Left ventricle myocardium inferior (tissue), 1 donor: Measurements from ENCODE around the gene PPP1R9B. TPM values are rescaled to one million over a fixed set of nuclear protein-coding genes. Genes with fewer than 3 reads are reported as not detected.

Experiments
- DNase-seq: peaks from one replicate; pipeline ENCODE4 v3.0.0-alpha.2; 2020
- H3K27ac ChIP-seq: fragments of 200-600 bp; replicated peaks from 2 replicates; pipeline ENCODE4 v1.8.0; 2021
- H3K27me3 ChIP-seq: fragments of 200-600 bp; 2 replicates; pipeline ENCODE4 v1.8.0; 2021; ENCODE audit warnings: low read depth
- H3K36me3 ChIP-seq: fragments of 200-600 bp; 2 replicates; pipeline ENCODE4 v1.8.0; 2021
- H3K4me1 ChIP-seq: fragments of 200-600 bp; 2 replicates; pipeline ENCODE4 v1.8.0; 2021
- H3K4me3 ChIP-seq: fragments of 200-600 bp; 2 replicates; pipeline ENCODE4 v1.8.0; 2021; ENCODE audit warnings: mild to moderate bottlenecking, moderate library complexity
- H3K9me3 ChIP-seq: fragments of 200-600 bp; replicated peaks from 2 replicates; pipeline ENCODE4 v1.8.0; 2021
- intact Hi-C: fragments of 100-400 bp; cut with micrococcal nuclease; formaldehyde crosslinking; loops from one replicate; pipeline ENCODE4 v1.11.0; 2022
- total RNA-seq: library from RNA; stranded (reverse); fragmentation: NEBNext Ultra II Directional; extraction: Animal tissue kit (Norgen Biotek cat#: 25700); gene quantifications from one replicate; pipeline ENCODE4 v1.2.1, GENCODE V29; 2021
- TF ChIP-seq, protein P1 (sequence below): fragments of 200-600 bp; IDR thresholded peaks from 2 replicates; pipeline ENCODE4 v1.8.0; 2021; ENCODE audit warnings: antibody characterized with exemption, mild to moderate bottlenecking, borderline replicate concordance
- donor health status: DM: no; HTN: yes; CAD: no; lungs with severe emphysema.

The PPP1R9B gene
- total RNA-seq, 1 donor from 2014 or later, result 33.0 TPM

DNA sequence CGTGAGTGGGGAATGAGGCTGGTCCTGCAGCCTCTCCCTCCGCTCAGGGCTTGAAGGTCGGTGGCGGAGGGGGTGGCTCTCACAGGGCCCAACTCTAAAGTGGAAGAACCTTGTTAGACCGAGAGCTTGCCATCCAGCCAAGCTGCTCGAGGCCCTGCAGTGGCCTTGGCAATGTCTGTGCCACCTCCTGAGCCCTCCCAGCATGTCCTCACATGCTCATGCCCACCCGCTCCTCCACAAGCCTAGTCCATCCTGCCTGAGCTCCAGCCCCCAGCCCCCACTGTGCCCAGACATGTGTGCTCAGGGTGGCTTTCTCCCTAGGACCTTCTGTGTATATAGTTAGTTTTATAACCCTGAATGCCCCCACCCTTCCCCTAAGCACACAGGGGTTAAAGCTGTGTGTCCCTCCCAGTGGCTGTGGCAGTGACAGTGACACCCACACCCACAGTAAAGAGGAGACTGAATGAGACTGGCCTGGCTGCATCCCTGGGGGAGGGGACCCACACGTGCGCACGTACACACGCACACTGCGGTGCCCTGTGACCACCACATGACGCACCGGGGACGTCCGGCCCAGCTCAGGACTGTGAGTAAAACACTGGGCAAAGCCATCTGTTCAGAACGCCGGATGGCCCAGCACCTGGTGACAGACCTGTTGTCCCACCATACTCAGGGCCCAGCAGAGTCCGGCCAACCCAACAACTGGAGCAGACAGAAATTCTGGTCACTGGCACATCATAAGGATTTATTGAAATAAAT lies 39.7 kb downstream of the PPP1R9B start:
- Histone ChIP-seq H3K4me3 (peak overlapping the region; percentile 24), H3K27ac (peak overlapping the region; percentile 94), H3K36me3 (peaks cover 44% of the 10 kb centered on the region), H3K4me1 (peaks cover 80% of the 10 kb centered on the region), H3K9me3 (no peaks in the 10 kb centered on the region), H3K27me3 (no peaks in the 10 kb centered on the region)
- intact Hi-C loops, result no loop called here
- TF ChIP-seq, protein P1, sequence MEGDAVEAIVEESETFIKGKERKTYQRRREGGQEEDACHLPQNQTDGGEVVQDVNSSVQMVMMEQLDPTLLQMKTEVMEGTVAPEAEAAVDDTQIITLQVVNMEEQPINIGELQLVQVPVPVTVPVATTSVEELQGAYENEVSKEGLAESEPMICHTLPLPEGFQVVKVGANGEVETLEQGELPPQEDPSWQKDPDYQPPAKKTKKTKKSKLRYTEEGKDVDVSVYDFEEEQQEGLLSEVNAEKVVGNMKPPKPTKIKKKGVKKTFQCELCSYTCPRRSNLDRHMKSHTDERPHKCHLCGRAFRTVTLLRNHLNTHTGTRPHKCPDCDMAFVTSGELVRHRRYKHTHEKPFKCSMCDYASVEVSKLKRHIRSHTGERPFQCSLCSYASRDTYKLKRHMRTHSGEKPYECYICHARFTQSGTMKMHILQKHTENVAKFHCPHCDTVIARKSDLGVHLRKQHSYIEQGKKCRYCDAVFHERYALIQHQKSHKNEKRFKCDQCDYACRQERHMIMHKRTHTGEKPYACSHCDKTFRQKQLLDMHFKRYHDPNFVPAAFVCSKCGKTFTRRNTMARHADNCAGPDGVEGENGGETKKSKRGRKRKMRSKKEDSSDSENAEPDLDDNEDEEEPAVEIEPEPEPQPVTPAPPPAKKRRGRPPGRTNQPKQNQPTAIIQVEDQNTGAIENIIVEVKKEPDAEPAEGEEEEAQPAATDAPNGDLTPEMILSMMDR, result no peak
- DNase-seq, result peak; percentile 80

DNA sequence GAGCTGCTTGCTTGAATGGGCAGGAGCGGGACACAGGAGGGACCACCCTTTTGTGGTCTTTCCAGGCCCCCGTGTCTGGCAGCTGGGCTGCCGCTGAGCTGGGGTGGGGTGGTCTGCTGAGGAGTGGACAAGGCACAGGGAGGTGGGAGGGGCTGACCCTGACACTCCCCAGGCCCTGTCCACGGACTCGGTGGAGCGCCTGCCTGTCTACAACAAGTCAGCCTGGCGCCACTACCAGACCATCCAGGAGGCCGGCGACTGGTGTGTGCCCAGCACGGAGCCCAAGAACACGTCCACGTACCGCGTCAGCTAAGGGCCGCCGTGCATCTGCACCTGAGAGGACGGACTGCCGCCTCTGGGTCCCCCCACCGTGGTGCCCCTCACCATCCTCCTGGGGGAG lies 40.7 kb downstream of the PPP1R9B start:
- no peak overlapping the region for H3K4me3 ChIP-seq
- TF ChIP-seq, protein P1, result no peak
- no peak for DNase-seq
- H3K9me3 ChIP-seq, result no peaks in the 10 kb centered on the region
- H3K36me3 ChIP-seq, result peaks cover 53% of the 10 kb centered on the region
- peaks cover 70% of the 10 kb centered on the region for H3K4me1 ChIP-seq
- intact Hi-C loops, result no loop called here
- H3K27me3 ChIP-seq, result no peaks in the 10 kb centered on the region
- H3K27ac ChIP-seq, result peak overlapping the region; percentile 94

DNA sequence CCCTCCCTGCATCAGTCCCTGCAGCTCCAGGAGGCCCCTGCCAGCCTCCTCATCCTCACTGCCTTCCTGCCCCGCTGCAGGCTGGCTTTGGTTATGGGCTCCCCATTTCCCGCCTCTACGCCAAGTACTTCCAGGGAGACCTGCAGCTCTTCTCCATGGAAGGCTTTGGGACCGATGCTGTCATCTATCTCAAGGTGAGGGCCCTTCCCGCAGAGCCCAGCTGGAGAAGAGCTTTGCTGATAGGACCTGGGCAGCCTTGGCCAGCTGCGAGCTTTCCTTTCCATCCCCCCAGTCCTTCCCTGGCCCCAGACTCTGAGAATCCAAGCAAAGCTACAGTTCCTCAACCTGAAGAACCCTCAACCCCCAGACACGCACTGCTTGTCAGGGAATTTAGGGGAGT lies 41.3 kb downstream of the PPP1R9B start:
- Histone ChIP-seq H3K36me3 (peaks cover 58% of the 10 kb centered on the region), H3K27ac (peak overlapping the region; percentile 94), H3K27me3 (no peaks in the 10 kb centered on the region), H3K9me3 (no peaks in the 10 kb centered on the region), H3K4me1 (peaks cover 65% of the 10 kb centered on the region), H3K4me3 (no peak overlapping the region)
- TF ChIP-seq, protein P1, result no peak
- intact Hi-C loops, result no loop called here
- no peak for DNase-seq

DNA sequence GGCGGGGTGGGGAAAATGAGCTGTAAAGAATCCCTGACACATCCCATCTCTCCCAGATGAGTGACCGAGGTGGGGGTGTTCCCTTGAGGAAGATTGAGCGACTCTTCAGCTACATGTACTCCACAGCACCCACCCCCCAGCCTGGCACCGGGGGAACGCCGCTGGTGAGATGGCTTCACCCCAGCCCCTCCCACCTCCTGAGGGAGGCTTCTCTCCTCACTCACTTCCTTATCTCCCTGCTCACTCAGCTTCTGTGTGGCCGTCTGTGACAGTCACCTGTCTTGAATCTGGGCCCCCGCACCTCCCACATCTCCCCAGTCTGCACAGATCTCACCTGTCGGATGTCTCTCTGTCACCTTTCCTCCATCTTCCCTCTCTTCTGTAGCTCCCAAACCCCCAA lies 41.9 kb downstream of the PPP1R9B start:
- Histone ChIP-seq H3K27me3 (no peaks in the 10 kb centered on the region), H3K4me1 (peaks cover 63% of the 10 kb centered on the region), H3K27ac (peak overlapping the region; percentile 94), H3K36me3 (peaks cover 58% of the 10 kb centered on the region), H3K9me3 (no peaks in the 10 kb centered on the region), H3K4me3 (no peak overlapping the region)
- TF ChIP-seq, protein P1, result no peak
- DNase-seq, result no peak
- intact Hi-C loops, result no loop called here

DNA sequence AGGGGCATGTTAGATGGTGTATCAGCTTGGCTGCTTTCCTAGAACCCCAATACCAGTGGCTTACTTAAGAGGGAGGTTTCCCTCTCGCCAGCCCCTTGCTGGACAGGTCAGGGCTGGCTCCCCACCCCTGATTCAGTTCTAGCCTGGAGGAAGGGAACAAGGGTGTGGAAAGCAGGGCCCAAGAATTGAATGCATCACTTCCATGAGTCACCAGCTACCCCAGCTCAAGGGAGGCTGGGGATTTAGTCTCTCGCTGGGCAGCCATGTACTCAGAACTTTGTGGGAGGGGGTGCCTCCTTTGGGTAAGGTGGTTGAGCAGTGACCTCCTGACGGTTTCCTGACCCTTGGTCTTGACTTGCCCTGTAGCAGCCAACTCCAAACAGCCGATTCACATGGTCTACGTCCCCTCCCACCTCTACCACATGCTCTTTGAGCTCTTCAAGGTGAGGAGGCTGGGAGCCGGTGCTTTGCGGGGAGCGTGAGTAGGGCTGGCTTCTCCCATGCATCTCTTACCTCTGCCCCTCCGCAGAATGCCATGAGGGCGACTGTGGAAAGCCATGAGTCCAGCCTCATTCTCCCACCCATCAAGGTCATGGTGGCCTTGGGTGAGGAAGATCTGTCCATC lies 42.6 kb downstream of the PPP1R9B start:
- Histone ChIP-seq H3K27me3 (no peaks in the 10 kb centered on the region), H3K4me3 (no peak overlapping the region), H3K36me3 (peaks cover 58% of the 10 kb centered on the region), H3K4me1 (peaks cover 63% of the 10 kb centered on the region), H3K9me3 (no peaks in the 10 kb centered on the region), H3K27ac (peak overlapping the region; percentile 94)
- no peak for DNase-seq
- intact Hi-C loops, result no loop called here
- TF ChIP-seq, protein P1, result no peak
